ENCODE measurements around the gene WDTC1.

DNA sequence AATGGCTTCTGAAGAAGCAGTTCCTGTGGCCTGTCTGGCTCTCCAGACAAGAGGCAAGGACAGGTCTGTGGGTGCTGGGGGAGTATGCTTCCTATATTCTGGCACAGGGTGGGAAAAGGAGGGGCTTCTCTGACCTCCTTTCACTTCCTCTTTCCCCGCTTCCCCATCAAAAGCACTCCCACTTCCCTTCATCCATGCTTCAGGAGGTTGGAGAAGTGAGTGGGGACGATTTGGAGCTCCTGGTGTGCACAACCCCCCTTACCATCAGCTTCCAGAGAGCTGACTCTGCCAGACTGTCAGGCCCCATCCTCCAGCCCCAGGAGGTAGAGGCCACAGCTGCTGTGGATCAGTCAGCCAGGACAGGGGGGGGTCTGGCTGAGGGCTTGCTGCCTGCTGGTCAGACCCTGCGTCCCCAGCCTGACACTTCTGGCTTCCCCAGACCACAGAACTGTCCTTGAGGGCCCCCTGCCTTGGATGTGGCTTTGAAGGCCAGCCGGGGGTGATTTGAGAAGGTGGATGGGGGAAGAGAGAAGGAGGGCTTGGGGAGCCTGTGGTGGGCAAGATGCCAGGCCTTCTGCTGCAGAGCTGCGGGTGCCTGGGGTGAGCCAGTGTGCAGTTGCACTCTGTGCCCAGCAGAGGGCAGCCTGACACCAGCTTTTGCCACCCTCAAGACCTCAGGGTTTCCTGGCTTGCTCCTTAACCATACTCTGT is 66.1 kb downstream of the WDTC1 start:
- TF ChIP-seq, protein P1, sequence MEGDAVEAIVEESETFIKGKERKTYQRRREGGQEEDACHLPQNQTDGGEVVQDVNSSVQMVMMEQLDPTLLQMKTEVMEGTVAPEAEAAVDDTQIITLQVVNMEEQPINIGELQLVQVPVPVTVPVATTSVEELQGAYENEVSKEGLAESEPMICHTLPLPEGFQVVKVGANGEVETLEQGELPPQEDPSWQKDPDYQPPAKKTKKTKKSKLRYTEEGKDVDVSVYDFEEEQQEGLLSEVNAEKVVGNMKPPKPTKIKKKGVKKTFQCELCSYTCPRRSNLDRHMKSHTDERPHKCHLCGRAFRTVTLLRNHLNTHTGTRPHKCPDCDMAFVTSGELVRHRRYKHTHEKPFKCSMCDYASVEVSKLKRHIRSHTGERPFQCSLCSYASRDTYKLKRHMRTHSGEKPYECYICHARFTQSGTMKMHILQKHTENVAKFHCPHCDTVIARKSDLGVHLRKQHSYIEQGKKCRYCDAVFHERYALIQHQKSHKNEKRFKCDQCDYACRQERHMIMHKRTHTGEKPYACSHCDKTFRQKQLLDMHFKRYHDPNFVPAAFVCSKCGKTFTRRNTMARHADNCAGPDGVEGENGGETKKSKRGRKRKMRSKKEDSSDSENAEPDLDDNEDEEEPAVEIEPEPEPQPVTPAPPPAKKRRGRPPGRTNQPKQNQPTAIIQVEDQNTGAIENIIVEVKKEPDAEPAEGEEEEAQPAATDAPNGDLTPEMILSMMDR (IDR thresholded peaks at IDR 0.05), result peak; percentile 98 to 100 (median 99)
- TF ChIP-seq POLR2AphosphoS5 (IDR thresholded peaks at IDR 0.05) (no peak), POLR2A (IDR thresholded peaks at IDR 0.05) (no peak), EP300 (IDR thresholded peaks at IDR 0.05) (no peak)

All from gastroesophageal sphincter (tissue), 3 donors.